CD14-positive monocyte (primary cell): Measurements from ENCODE around the gene PRR33. TPM values are rescaled to one million over a fixed set of nuclear protein-coding genes. Genes with fewer than 3 reads are reported as not detected.

ENCODE experiments used
- DNase-seq, 3 donors: peaks; one replicate each; pipeline ENCODE4 v3.0.0-alpha.2; 2011 to 2022
- H2AFZ ChIP-seq: 2 replicates; pipeline ENCODE4 v1.6.0; 2012; ENCODE audit warnings: mild to moderate bottlenecking, low read depth, low read length, inconsistent platforms; ENCODE audit not compliant: insufficient read depth, poor library complexity, severe bottlenecking
- H3K27ac ChIP-seq, 2 donors: 1 replicate in 1 of 2; 2 replicates in 1 of 2; pipeline ENCODE4 v1.5.1; 2012 to 2013; ENCODE audit warnings: low read length in 2 of 2, control low read depth in 1 of 2, inconsistent platforms in 1 of 2, low read depth in 1 of 2, mild to moderate bottlenecking in 1 of 2
- H3K27me3 ChIP-seq, 2 donors: one replicate each; pipeline versions ENCODE4 v1.6.0 to v1.6.1; 2011 to 2013; ENCODE audit warnings: low read length in 2 of 2; ENCODE audit not compliant: control insufficient read depth in 2 of 2, insufficient read depth in 2 of 2
- H3K36me3 ChIP-seq, 2 donors: replicated peaks in 1 of 2; 1 replicate in 1 of 2; 2 replicates in 1 of 2; pipeline versions ENCODE4 v1.5.1 to v1.6.1; 2012 to 2013; ENCODE audit warnings: low read length in 2 of 2, control low read depth in 1 of 2, inconsistent platforms in 1 of 2, mild to moderate bottlenecking in 1 of 2; ENCODE audit not compliant: insufficient read depth in 2 of 2, control insufficient read depth in 1 of 2
- H3K4me1 ChIP-seq, 2 donors: 1 replicate in 1 of 2; 2 replicates in 1 of 2; pipeline versions ENCODE4 v1.5.1 to v1.6.1; 2012 to 2013; ENCODE audit warnings: low read length in 2 of 2, control low read depth in 1 of 2, inconsistent platforms in 1 of 2, mild to moderate bottlenecking in 1 of 2, moderate library complexity in 1 of 2; ENCODE audit not compliant: insufficient read depth in 2 of 2, control insufficient read depth in 1 of 2
- H3K4me2 ChIP-seq: replicated peaks from 2 replicates; pipeline ENCODE3; 2012; ENCODE audit warnings: low read length, moderate library complexity, mild to moderate bottlenecking; ENCODE audit not compliant: poor library complexity, severe bottlenecking; ENCODE audit errors: extremely low read depth
- H3K4me3 ChIP-seq, 3 experiments: fragments of 200-600 bp in 1 of 3; sonication (generic) in 1 of 3; replicated peaks in 1 of 3; 1 replicate in 2 of 3; 2 replicates in 1 of 3; pipeline ENCODE4 v1.5.1; 2011 to 2013; ENCODE audit warnings: low read length in 3 of 3, mild to moderate bottlenecking in 3 of 3, control low read depth in 2 of 3, low read depth in 2 of 3, inconsistent platforms in 1 of 3, moderate library complexity in 1 of 3
- H3K79me2 ChIP-seq: 2 replicates; pipeline ENCODE4 v1.6.0; 2012; ENCODE audit warnings: mild to moderate bottlenecking, control low read depth, inconsistent platforms, low read length, moderate library complexity; ENCODE audit not compliant: insufficient read depth
- H3K9ac ChIP-seq: 2 replicates; pipeline ENCODE4 v1.6.0; 2017; ENCODE audit warnings: low read length, mild to moderate bottlenecking; ENCODE audit not compliant: insufficient read depth, poor library complexity, severe bottlenecking
- H3K9me3 ChIP-seq, 2 donors: replicated peaks in 1 of 2; 1 replicate in 1 of 2; 2 replicates in 1 of 2; pipeline versions ENCODE4 v1.5.1 to v1.6.1; 2012 to 2013; ENCODE audit warnings: low read length in 2 of 2, control low read depth in 1 of 2; ENCODE audit not compliant: control insufficient read depth in 1 of 2, insufficient read depth in 1 of 2
- H4K20me1 ChIP-seq: 2 replicates; pipeline ENCODE4 v1.6.0; 2012; ENCODE audit warnings: mild to moderate bottlenecking, low read length, control low read depth, moderate library complexity; ENCODE audit not compliant: insufficient read depth
- H3K27ac Mint-ChIP-seq, 7 donors: one replicate each; pipeline ENCODE4 v1.8.0; 2020; ENCODE audit warnings: mild to moderate bottlenecking in 7 of 7, mixed read lengths in 7 of 7, moderate library complexity in 6 of 7, inconsistent platforms in 2 of 7
- H3K27me3 Mint-ChIP-seq, 3 donors: one replicate each; pipeline ENCODE4 v1.8.0; 2021 to 2022; ENCODE audit warnings: low read depth in 3 of 3, mild to moderate bottlenecking in 3 of 3, mixed read lengths in 3 of 3, moderate library complexity in 3 of 3, inconsistent platforms in 1 of 3
- H3K36me3 Mint-ChIP-seq, 2 donors: one replicate each; pipeline ENCODE4 v1.8.0; 2020; ENCODE audit warnings: mixed read lengths in 2 of 2, inconsistent platforms in 1 of 2, mild to moderate bottlenecking in 1 of 2
- H3K4me1 Mint-ChIP-seq: one replicate; pipeline ENCODE4 v1.8.0; 2020; ENCODE audit warnings: mild to moderate bottlenecking, mixed read lengths
- H3K4me3 Mint-ChIP-seq, 2 donors: one replicate each; pipeline ENCODE4 v1.8.0; 2020; ENCODE audit warnings: mild to moderate bottlenecking in 2 of 2, mixed read lengths in 2 of 2, moderate library complexity in 1 of 2
- H3K9me3 Mint-ChIP-seq, 7 donors: one replicate each; pipeline ENCODE4 v1.8.0; 2020 to 2022; ENCODE audit warnings: mixed read lengths in 7 of 7, mild to moderate bottlenecking in 6 of 7, moderate library complexity in 6 of 7, inconsistent platforms in 2 of 7
- WGBS: methylation state at CpG from one replicate; pipeline ENCODE4 v1.1.5; 2013; ENCODE audit warnings: missing lambda C conversion rate; ENCODE audit not compliant: insufficient coverage; 5-methylcytosine and 5-hydroxymethylcytosine counted together
- intact Hi-C, 2 donors: fragments of 100-400 bp; cut with micrococcal nuclease; formaldehyde crosslinking; loops; one replicate each; pipeline versions ENCODE4 v1.15.0 to v1.15.1; 2023
- polyA plus RNA-seq, 3 donors: library from polyadenylated mRNA; depleted of rRNA in 1 of 3; unstranded in 2 of 3; stranded (reverse) in 1 of 3; fragments of 300-500 nt in 2 of 3; fragments of >200 nt in 1 of 3; fragmentation: Illumina TruSeq in 2 of 3; gene quantifications; 1 replicate in 2 of 3; 2 replicates in 1 of 3; pipeline ENCODE4 v1.2.3, GENCODE V29; 2012 to 2021
- TF ChIP-seq, protein P1 (sequence below): fragments of 200-600 bp; IDR thresholded peaks from one replicate; pipeline ENCODE4 v1.8.0; 2022; ENCODE audit warnings: antibody characterized with exemption, mild to moderate bottlenecking

PRR33 gene
- polyA plus RNA-seq, 3 donors, result not detected

DNA sequence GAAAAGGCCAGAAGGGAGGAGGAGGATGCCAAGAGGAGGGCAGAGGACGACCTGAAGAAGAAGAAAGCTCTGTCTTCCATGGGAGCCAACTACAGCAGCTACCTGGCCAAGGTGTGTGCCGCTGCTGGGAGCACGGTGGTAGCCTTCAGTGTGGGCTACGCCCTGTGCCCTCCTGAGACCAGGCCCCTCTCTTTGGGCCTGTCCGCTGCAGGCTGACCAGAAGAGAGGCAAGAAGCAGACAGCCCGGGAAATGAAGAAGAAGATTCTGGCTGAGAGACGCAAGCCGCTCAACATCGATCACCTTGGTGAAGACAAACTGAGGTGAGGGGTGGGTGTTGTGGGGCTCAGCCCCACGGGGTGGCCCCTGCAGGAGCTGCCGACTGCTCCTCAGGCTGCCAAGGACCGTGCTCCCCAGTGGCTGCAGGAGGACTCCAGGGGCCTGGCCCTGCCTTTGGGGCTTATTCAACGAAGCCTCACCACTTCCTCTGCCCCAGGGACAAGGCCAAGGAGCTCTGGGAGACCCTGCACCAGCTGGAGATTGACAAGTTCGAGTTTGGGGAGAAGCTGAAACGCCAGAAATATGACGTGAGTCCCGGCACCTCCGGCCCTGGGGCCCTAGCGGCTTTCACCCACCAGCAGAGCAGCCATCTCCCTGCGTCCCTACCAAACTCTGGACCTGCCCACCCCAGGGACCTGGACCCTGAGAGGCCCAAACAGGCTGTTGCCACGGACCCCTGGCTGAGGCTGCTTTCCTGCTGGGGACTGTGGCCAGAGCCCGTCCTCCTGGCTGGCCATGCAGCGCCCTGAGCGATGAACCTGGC, 42.9 kb upstream of the PRR33 start:
- Histone ChIP-seq H4K20me1 (no peaks in the 10 kb centered on the region), H3K27ac (no peak overlapping the region), H3K9ac (no peak overlapping the region), H3K4me2 (no peak overlapping the region), H3K4me1 (peaks cover 9 to 12% of the 10 kb centered on the region in 2 donors), H3K4me3 (no peak overlapping the region), H3K36me3 (no peaks in the 10 kb centered on the region), H3K9me3 (no peaks in the 10 kb centered on the region), H2AFZ (no peak overlapping the region), H3K79me2 (no peaks in the 10 kb centered on the region), H3K27me3 (peaks cover 0 to 7% of the 10 kb centered on the region in 2 donors)
- H3K9me3 Mint-ChIP-seq, result peaks cover 0 to 3% (median 0%) of the 10 kb centered on the region in 7 donors
- DNase-seq, result no peak
- TF ChIP-seq, protein P1, sequence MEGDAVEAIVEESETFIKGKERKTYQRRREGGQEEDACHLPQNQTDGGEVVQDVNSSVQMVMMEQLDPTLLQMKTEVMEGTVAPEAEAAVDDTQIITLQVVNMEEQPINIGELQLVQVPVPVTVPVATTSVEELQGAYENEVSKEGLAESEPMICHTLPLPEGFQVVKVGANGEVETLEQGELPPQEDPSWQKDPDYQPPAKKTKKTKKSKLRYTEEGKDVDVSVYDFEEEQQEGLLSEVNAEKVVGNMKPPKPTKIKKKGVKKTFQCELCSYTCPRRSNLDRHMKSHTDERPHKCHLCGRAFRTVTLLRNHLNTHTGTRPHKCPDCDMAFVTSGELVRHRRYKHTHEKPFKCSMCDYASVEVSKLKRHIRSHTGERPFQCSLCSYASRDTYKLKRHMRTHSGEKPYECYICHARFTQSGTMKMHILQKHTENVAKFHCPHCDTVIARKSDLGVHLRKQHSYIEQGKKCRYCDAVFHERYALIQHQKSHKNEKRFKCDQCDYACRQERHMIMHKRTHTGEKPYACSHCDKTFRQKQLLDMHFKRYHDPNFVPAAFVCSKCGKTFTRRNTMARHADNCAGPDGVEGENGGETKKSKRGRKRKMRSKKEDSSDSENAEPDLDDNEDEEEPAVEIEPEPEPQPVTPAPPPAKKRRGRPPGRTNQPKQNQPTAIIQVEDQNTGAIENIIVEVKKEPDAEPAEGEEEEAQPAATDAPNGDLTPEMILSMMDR, result no peak
- H3K4me3 Mint-ChIP-seq, result no peak overlapping the region
- H3K27ac Mint-ChIP-seq, result no peak overlapping the region
- peaks cover 18% of the 10 kb centered on the region for H3K4me1 Mint-ChIP-seq
- no peaks in the 10 kb centered on the region for H3K36me3 Mint-ChIP-seq
- WGBS, result 79% methylated on average over 20 of the region's 24 CpGs
- intact Hi-C loops, result no loop called here
- peaks cover 8 to 29% (median 20%) of the 10 kb centered on the region in 3 donors for H3K27me3 Mint-ChIP-seq

DNA sequence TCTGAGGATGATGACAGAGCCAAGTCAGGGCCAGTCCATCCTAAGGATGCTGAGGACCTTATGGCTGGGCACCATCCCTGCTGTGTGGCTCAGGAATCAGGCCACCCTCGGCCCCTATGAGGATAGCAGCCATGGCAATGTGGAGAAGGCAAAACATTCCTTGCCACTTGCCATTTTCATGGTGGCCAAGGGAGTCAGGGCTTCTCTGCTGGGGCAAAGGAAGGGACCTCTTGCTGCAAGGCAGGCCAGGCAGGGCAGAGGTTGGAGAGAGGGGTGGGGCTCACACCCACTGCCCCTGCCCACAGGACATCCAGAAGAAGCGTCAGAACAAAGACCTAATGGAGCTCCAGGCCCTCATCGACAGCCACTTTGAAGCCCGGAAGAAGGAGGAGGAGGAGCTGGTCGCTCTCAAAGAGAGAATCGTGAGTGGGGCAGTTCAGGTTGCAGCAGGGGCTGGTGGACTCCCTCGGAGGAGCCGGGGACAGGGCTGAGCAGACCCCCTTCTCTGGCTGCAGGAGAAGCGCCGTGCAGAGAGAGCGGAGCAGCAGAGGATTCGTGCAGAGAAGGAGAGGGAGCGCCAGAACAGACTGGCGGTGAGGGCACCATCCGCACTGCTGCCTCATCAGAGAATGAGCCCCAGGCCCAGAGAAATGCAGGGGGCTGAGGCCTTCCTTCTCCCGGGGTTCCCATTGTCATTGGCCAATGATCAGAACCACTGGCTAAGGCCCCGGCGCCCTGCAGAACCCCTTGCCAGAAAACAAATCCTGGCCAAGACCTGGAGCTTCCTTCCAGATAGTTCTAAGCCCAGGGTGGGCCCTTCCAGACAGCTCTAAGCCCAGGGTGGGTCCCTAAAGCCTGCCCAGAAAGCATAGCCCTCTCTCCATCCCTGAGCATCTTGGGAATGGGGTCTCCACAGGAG, 42.0 kb upstream of the PRR33 start:
- intact Hi-C loops, result no loop called here
- DNase-seq, result no peak
- no peak overlapping the region for H2AFZ ChIP-seq

More for the DNA sequence above, 42.0 kb upstream of the PRR33 start:
- no peak overlapping the region for H3K4me3 ChIP-seq
- H3K4me2 ChIP-seq, result no peak overlapping the region
- no peaks in the 10 kb centered on the region for H3K9me3 ChIP-seq
- Mint-ChIP-seq H3K9me3 (peaks cover 0 to 3% (median 0%) of the 10 kb centered on the region in 7 donors), H3K27me3 (peaks cover 8 to 25% (median 16%) of the 10 kb centered on the region in 3 donors), H3K4me3 (no peak overlapping the region), H3K27ac (peak overlapping the region in 2 of 7 donors; percentile 21 to 50), H3K36me3 (no peaks in the 10 kb centered on the region), H3K4me1 (peaks cover 13% of the 10 kb centered on the region)
- no peak overlapping the region for H3K9ac ChIP-seq
- peaks cover 9 to 12% of the 10 kb centered on the region in 2 donors for H3K4me1 ChIP-seq
- no peaks in the 10 kb centered on the region for H4K20me1 ChIP-seq
- no peaks in the 10 kb centered on the region for H3K79me2 ChIP-seq
- H3K36me3 ChIP-seq, result no peaks in the 10 kb centered on the region
- 95% methylated on average over 16 of the region's 18 CpGs for WGBS
- TF ChIP-seq, protein P1, result no peak
- peaks cover 0 to 4% of the 10 kb centered on the region in 2 donors for H3K27me3 ChIP-seq
- no peak overlapping the region for H3K27ac ChIP-seq
